Measurements from ENCODE around the gene CYB5R2. TPM values are rescaled to one million over a fixed set of nuclear protein-coding genes. Genes with fewer than 3 reads are reported as not detected.

CYB5R2 gene
- total RNA-seq, 1 donor from 2014 or later, result 2.6 TPM

- no peaks in the 10 kb centered on the region for H3K4me1 Mint-ChIP-seq (ENCODE audit: low read depth, unreplicated experiment)
- TF ChIP-seq CTCF (IDR thresholded peaks at IDR 0.05; ENCODE audit: partially characterized antibody, unreplicated experiment), result no peak
- H3K9me3 Mint-ChIP-seq (ENCODE audit: unreplicated experiment), result no peaks in the 10 kb centered on the region
- no peak overlapping the region for H3K4me3 Mint-ChIP-seq (ENCODE audit: unreplicated experiment)
- H3K36me3 Mint-ChIP-seq (ENCODE audit: unreplicated experiment), result no peaks in the 10 kb centered on the region
- no peak for DNase-seq
- no peak overlapping the region for H3K27ac Mint-ChIP-seq (ENCODE audit: unreplicated experiment)
- no peaks in the 10 kb centered on the region for H3K27me3 Mint-ChIP-seq (ENCODE audit: unreplicated experiment)
These were observed 25.0 kb downstream of the CYB5R2 start for GRCh38 chr11:7648264-7648663.

- H3K27ac Mint-ChIP-seq (ENCODE audit: unreplicated experiment), result no peak overlapping the region
These were observed 26.4 kb downstream of the CYB5R2 start for GRCh38 chr11:7646866-7647265.

GRCh38 chr11:7645206-7645605 lies 28.1 kb downstream of the CYB5R2 start:
- no peak overlapping the region for H3K4me3 Mint-ChIP-seq (ENCODE audit: unreplicated experiment)
- H3K27ac Mint-ChIP-seq (ENCODE audit: unreplicated experiment), result no peak overlapping the region
- no peaks in the 10 kb centered on the region for H3K36me3 Mint-ChIP-seq (ENCODE audit: unreplicated experiment)
- no peaks in the 10 kb centered on the region for H3K9me3 Mint-ChIP-seq (ENCODE audit: unreplicated experiment)
- DNase-seq, result no peak
- TF ChIP-seq CTCF (IDR thresholded peaks at IDR 0.05; ENCODE audit: partially characterized antibody, unreplicated experiment), result no peak
- no peaks in the 10 kb centered on the region for H3K4me1 Mint-ChIP-seq (ENCODE audit: low read depth, unreplicated experiment)
- H3K27me3 Mint-ChIP-seq (ENCODE audit: unreplicated experiment), result no peaks in the 10 kb centered on the region

More at GRCh38 chr11:7646866-7647265, 26.4 kb downstream of the CYB5R2 start:
- H3K4me1 Mint-ChIP-seq (ENCODE audit: low read depth, unreplicated experiment), result no peaks in the 10 kb centered on the region
- no peaks in the 10 kb centered on the region for H3K27me3 Mint-ChIP-seq (ENCODE audit: unreplicated experiment)
- DNase-seq, result no peak
- no peaks in the 10 kb centered on the region for H3K9me3 Mint-ChIP-seq (ENCODE audit: unreplicated experiment)
- no peak for TF ChIP-seq CTCF (IDR thresholded peaks at IDR 0.05; ENCODE audit: partially characterized antibody, unreplicated experiment)
- no peak overlapping the region for H3K4me3 Mint-ChIP-seq (ENCODE audit: unreplicated experiment)
- H3K36me3 Mint-ChIP-seq (ENCODE audit: unreplicated experiment), result no peaks in the 10 kb centered on the region

- Mint-ChIP-seq H3K36me3 (ENCODE audit: unreplicated experiment) (no peaks in the 10 kb centered on the region), H3K4me3 (ENCODE audit: unreplicated experiment) (no peak overlapping the region), H3K9me3 (ENCODE audit: unreplicated experiment) (no peaks in the 10 kb centered on the region), H3K4me1 (ENCODE audit: low read depth, unreplicated experiment) (no peaks in the 10 kb centered on the region), H3K27ac (ENCODE audit: unreplicated experiment) (no peak overlapping the region), H3K27me3 (ENCODE audit: unreplicated experiment) (no peaks in the 10 kb centered on the region)
- no peak for DNase-seq
- TF ChIP-seq CTCF (IDR thresholded peaks at IDR 0.05; ENCODE audit: partially characterized antibody, unreplicated experiment), result no peak
These were observed 30.0 kb downstream of the CYB5R2 start for GRCh38 chr11:7643314-7643713.

GRCh38 chr11:7642747-7643146 lies 30.6 kb downstream of the CYB5R2 start:
- Mint-ChIP-seq H3K9me3 (ENCODE audit: unreplicated experiment) (no peaks in the 10 kb centered on the region), H3K4me1 (ENCODE audit: low read depth, unreplicated experiment) (no peaks in the 10 kb centered on the region), H3K36me3 (ENCODE audit: unreplicated experiment) (no peaks in the 10 kb centered on the region), H3K4me3 (ENCODE audit: unreplicated experiment) (no peak overlapping the region), H3K27ac (ENCODE audit: unreplicated experiment) (no peak overlapping the region), H3K27me3 (ENCODE audit: unreplicated experiment) (peaks cover under 1% of the 10 kb centered on the region)
- no peak for TF ChIP-seq CTCF (IDR thresholded peaks at IDR 0.05; ENCODE audit: partially characterized antibody, unreplicated experiment)
- DNase-seq, result no peak

All from glutamatergic neuron (in vitro differentiated cells).